SK-N-SH treated with all-trans-retinoic acid at 6 μM for 48 hours (cell line): ENCODE results near the gene SRRM2.

Source experiments
- OSR1 ChIP-seq: fragments of 250-450 bp; sonication (Bioruptor Pico); IDR thresholded peaks from 2 replicates; pipeline ENCODE4 v1.8.0; 2022; ENCODE audit warnings: moderate library complexity, mild to moderate bottlenecking, inconsistent platforms
- POU6F1 ChIP-seq: fragments of 250-450 bp; sonication (Bioruptor Pico); IDR thresholded peaks from 2 replicates; pipeline ENCODE4 v1.8.0; 2021; ENCODE audit warnings: low read depth, mild to moderate bottlenecking, moderate library complexity, borderline replicate concordance
- TCF4 ChIP-seq: fragments of 250-450 bp; sonication (Bioruptor Pico); IDR thresholded peaks from 2 replicates; pipeline ENCODE4 v1.8.0; 2021; ENCODE audit warnings: mild to moderate bottlenecking, moderate library complexity, borderline replicate concordance
- ZFP3 ChIP-seq: fragments of 250-450 bp; sonication (Bioruptor Pico); IDR thresholded peaks from 2 replicates; pipeline ENCODE4 v1.5.0; 2020; ENCODE audit warnings: mild to moderate bottlenecking, moderate library complexity
- ZNF70 ChIP-seq: fragments of 450-650 bp; formaldehyde crosslinking; IDR thresholded peaks from 2 replicates; pipeline ENCODE4 v1.5.0; 2020; ENCODE audit warnings: mild to moderate bottlenecking, moderate library complexity

GRCh38 chr16:2713523-2713922 lies 38.9 kb upstream of the SRRM2 start:
- TF ChIP-seq TCF4 (no peak), OSR1 (CRISPR knock-in tag) (no peak), POU6F1 (CRISPR knock-in tag) (no peak), ZNF70 (no peak), ZFP3 (CRISPR knock-in tag) (no peak)
